ENCODE measurements around the gene GPC5. TPM values are rescaled to one million over a fixed set of nuclear protein-coding genes. Genes with fewer than 3 reads are reported as not detected.

Gene GPC5
- total and polyA plus RNA-seq, 2 donors (not counting 3 experiments of a cell fraction or from before 2014, with no cell fraction given) = 0.59 to 0.97 TPM

DNA sequence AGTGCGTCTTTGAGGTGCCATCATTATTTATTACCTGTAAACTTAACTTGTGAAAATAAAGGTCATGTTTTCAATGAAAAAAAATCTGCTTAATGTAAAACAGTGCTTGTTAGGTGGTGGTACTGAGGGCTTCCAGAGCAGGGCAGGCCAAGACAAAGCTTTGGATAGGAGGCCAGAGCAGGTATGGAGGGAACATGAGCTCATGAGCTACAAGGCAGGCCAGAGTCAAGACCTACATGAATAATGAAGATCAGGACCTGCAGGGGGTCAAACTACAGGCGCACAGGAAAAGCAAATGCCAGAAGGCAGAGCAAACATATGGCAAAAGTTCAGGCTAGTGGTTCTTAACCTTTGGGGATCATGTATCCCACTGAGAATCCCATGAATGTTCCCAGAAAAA lies 343.5 kb downstream of the GPC5 start:
- intact Hi-C loops (cut with micrococcal nuclease) (no loop called here), dilution Hi-C loops (cut with MboI; ENCODE audit: extremely low pct_ligation_motif_present, low sequenced_read_pairs) (no loop called here)
- Histone ChIP-seq H3K9ac (replicated peaks; ENCODE audit: extremely low read depth, insufficient read depth, low read length) (no peak overlapping the region), H3K9me3 (replicated peaks; ENCODE audit: control insufficient read depth, insufficient read depth, low read length) (peaks cover 4% of the 10 kb centered on the region), H3K4me3 (replicated peaks in 1 of 3; ENCODE audit: insufficient read depth in 1 of 3, low read depth in 1 of 3, low read length in 3 of 3) (no peak overlapping the region), H3K27me3 (ENCODE audit: control insufficient read depth in 2 of 2, insufficient read depth in 2 of 2, low read length in 2 of 2) (no peaks in the 10 kb centered on the region), H3K27ac (ENCODE audit: insufficient read depth, low read depth, low read length) (no peak overlapping the region), H3K4me2 (ENCODE audit: insufficient read depth, low read length) (no peak overlapping the region), H2AFZ (ENCODE audit: low read depth, low read length) (no peak overlapping the region), H3K4me1 (ENCODE audit: control insufficient read depth, extremely low read depth, insufficient read depth, low read length) (no peaks in the 10 kb centered on the region), H3K79me2 (ENCODE audit: control insufficient read depth, insufficient read depth, low read length) (no peaks in the 10 kb centered on the region), H3K36me3 (ENCODE audit: control insufficient read depth in 2 of 2, extremely low read depth in 1 of 2, insufficient read depth in 2 of 2, low read length in 2 of 2) (no peaks in the 10 kb centered on the region), H3K9me1 (replicated peaks; ENCODE audit: control insufficient read depth, extremely low read depth, insufficient read depth, low read length) (no peaks in the 10 kb centered on the region), H4K20me1 (replicated peaks; ENCODE audit: control insufficient read depth, extremely low read depth, insufficient read depth, low read length) (no peaks in the 10 kb centered on the region)
- DNase-seq (ENCODE audit: low read depth, low spot score) (no peak), FAIRE-seq (no peak)
- CTCF ChIA-PET = no interaction called here
- TF ChIP-seq, protein P1, sequence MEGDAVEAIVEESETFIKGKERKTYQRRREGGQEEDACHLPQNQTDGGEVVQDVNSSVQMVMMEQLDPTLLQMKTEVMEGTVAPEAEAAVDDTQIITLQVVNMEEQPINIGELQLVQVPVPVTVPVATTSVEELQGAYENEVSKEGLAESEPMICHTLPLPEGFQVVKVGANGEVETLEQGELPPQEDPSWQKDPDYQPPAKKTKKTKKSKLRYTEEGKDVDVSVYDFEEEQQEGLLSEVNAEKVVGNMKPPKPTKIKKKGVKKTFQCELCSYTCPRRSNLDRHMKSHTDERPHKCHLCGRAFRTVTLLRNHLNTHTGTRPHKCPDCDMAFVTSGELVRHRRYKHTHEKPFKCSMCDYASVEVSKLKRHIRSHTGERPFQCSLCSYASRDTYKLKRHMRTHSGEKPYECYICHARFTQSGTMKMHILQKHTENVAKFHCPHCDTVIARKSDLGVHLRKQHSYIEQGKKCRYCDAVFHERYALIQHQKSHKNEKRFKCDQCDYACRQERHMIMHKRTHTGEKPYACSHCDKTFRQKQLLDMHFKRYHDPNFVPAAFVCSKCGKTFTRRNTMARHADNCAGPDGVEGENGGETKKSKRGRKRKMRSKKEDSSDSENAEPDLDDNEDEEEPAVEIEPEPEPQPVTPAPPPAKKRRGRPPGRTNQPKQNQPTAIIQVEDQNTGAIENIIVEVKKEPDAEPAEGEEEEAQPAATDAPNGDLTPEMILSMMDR (IDR thresholded peaks at IDR 0.05; ENCODE audit: extremely low read depth in 1 of 2, insufficient read depth in 1 of 2, low read depth in 1 of 2, low read length in 2 of 2) = no peak
- TF ChIP-seq MAX (IDR thresholded peaks at IDR 0.05; ENCODE audit: insufficient read depth, insufficient read length) (no peak), POLR2AphosphoS5 (IDR thresholded peaks at IDR 0.05; ENCODE audit: insufficient read depth, low read depth, low read length) (no peak), MYC (IDR thresholded peaks at IDR 0.05; ENCODE audit: low read depth, low read length) (no peak), POLR2A (IDR thresholded peaks at IDR 0.05; ENCODE audit: low read depth, low read length) (no peak), EZH2 (IDR thresholded peaks at IDR 0.05; ENCODE audit: borderline replicate concordance, low read depth, low read length, severe bottlenecking) (no peak), GATA2 (IDR thresholded peaks at IDR 0.05; ENCODE audit: insufficient read depth, insufficient read length, low read depth, low read length) (no peak), FOS (IDR thresholded peaks at IDR 0.05; ENCODE audit: borderline replicate concordance, insufficient read depth, low read length) (no peak), JUN (IDR thresholded peaks at IDR 0.05; ENCODE audit: borderline replicate concordance, insufficient read depth, insufficient read length, low read depth) (no peak)
- POLR2A ChIA-PET = no interaction called here
- no TSS peak for BruUV-seq (replicated peaks)

Data from endothelial cell of umbilical vein (primary cell).